ENCODE data around the gene C15orf62.
A peak's percentile ranks its signal among the peaks of the same experiment; 100 is the strongest.

Gene C15orf62

DNA sequence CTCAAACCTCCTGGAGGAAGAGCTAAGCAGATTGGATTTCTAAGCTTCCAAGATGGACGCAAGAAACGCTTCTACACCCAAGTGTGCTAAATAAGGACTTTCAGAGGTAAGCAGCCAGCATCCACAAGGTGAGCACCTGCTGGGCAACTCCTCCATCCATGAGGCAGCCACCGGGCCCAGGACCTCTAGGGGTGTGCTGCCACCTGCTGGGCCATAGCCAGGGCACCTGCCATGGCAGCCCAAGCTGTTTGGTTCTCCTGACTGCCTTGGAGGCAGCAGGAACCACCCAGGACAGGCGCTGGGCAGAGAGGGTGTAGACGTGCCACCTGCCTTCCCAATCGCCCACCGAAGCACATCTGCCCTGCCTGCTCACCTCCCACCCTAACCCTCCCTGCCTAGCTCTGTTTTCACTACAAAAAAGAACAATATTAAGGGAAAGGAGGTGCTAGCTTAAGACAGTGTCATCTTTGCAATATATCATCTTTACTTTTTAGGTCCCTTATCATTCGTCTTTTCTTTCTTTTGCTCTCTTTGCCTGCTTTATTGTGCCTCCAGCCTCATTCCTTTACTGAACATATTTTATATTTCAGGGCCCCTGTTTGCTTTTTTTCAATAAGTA is 12.9 kb downstream of the C15orf62 start:
- TF ChIP-seq, protein P1, sequence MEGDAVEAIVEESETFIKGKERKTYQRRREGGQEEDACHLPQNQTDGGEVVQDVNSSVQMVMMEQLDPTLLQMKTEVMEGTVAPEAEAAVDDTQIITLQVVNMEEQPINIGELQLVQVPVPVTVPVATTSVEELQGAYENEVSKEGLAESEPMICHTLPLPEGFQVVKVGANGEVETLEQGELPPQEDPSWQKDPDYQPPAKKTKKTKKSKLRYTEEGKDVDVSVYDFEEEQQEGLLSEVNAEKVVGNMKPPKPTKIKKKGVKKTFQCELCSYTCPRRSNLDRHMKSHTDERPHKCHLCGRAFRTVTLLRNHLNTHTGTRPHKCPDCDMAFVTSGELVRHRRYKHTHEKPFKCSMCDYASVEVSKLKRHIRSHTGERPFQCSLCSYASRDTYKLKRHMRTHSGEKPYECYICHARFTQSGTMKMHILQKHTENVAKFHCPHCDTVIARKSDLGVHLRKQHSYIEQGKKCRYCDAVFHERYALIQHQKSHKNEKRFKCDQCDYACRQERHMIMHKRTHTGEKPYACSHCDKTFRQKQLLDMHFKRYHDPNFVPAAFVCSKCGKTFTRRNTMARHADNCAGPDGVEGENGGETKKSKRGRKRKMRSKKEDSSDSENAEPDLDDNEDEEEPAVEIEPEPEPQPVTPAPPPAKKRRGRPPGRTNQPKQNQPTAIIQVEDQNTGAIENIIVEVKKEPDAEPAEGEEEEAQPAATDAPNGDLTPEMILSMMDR (IDR thresholded peaks at IDR 0.05; ENCODE audit: low read length, missing control alignments), result peak; percentile 49
- no peak for DNase-seq (ENCODE audit: low read depth)
- H3K4me3 ChIP-seq (replicated peaks; ENCODE audit: low read depth, low read length), result no peak overlapping the region

DNA sequence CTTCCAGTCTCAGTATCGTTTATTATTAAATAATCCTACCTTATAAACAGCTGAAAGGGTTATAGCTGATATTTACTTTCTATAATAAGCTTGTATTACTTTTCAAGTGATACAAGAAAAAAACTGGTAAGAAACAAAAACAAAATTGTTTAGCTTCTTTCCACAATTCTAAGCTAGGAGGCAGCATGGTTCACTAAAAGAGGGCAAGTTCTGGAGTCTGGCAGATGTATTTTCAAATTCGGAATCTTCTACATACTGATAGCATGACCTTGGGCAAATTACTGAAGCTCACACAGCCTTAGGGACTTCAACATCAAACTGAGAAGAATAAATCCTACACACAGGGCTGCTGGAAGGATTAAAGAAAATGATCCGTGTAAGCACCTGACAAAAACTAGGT is 15.4 kb downstream of the C15orf62 start:
- TF ChIP-seq, protein P1 (IDR thresholded peaks at IDR 0.05; ENCODE audit: low read length, missing control alignments), result peak; percentile 7
- no peak overlapping the region for H3K4me3 ChIP-seq (replicated peaks; ENCODE audit: low read depth, low read length)
- no peak for DNase-seq (ENCODE audit: low read depth)

GRCh38 chr15:40785814-40786213 is 16.0 kb downstream of the C15orf62 start:
- no peak overlapping the region for H3K4me3 ChIP-seq (replicated peaks; ENCODE audit: low read depth, low read length)
- TF ChIP-seq, protein P1 (IDR thresholded peaks at IDR 0.05; ENCODE audit: low read length, missing control alignments), result no peak
- no peak for DNase-seq (ENCODE audit: low read depth)

GRCh38 chr15:40787344-40787841 is 17.6 kb downstream of the C15orf62 start:
- TF ChIP-seq, protein P1 (IDR thresholded peaks at IDR 0.05; ENCODE audit: low read length, missing control alignments), result no peak
- H3K4me3 ChIP-seq (replicated peaks; ENCODE audit: low read depth, low read length), result no peak overlapping the region
- peak; percentile 78 for DNase-seq (ENCODE audit: low read depth)

- DNase-seq (ENCODE audit: low read depth), result no peak
- no peak overlapping the region for H3K4me3 ChIP-seq (replicated peaks; ENCODE audit: low read depth, low read length)
- TF ChIP-seq, protein P1 (IDR thresholded peaks at IDR 0.05; ENCODE audit: low read length, missing control alignments), result no peak
Observed at GRCh38 chr15:40787991-40788390, 18.2 kb downstream of the C15orf62 start.

- TF ChIP-seq, protein P1 (IDR thresholded peaks at IDR 0.05; ENCODE audit: low read length, missing control alignments), result no peak
- no peak for DNase-seq (ENCODE audit: low read depth)
- no peak overlapping the region for H3K4me3 ChIP-seq (replicated peaks; ENCODE audit: low read depth, low read length)
Observed at GRCh38 chr15:40789119-40789518, 19.3 kb downstream of the C15orf62 start.

DNA sequence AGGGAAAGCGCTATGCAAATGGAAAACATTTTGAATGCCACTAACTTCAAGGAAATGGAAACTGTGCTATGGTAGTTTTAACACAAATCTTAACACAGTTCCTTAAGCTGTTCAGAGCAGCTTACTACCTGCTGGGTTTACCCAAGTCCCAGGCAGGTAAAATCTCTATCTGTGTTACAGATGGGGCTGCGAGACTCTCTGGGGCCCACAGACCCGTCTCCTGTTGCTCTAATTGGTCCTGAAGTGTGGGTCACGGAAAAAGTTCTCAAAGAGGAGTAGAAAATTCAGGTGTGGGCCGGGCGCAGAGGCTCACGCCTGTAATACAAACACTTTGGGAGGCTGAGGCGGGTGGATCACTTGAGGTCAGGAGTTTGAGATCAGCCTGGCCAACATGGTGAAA is 20.2 kb downstream of the C15orf62 start:
- no peak for DNase-seq (ENCODE audit: low read depth)
- H3K4me3 ChIP-seq (replicated peaks; ENCODE audit: low read depth, low read length), result no peak overlapping the region
- TF ChIP-seq, protein P1 (IDR thresholded peaks at IDR 0.05; ENCODE audit: low read length, missing control alignments), result no peak
